CD4-positive, alpha-beta T cell treated with Interleukin-17A for 1 hour (primary cell): ENCODE measurements around the gene SLK.

Experiments used
- DNase-seq: peaks from one replicate; pipeline ENCODE4 v3.0.0-alpha.2; 2020

Gene SLK

DNA sequence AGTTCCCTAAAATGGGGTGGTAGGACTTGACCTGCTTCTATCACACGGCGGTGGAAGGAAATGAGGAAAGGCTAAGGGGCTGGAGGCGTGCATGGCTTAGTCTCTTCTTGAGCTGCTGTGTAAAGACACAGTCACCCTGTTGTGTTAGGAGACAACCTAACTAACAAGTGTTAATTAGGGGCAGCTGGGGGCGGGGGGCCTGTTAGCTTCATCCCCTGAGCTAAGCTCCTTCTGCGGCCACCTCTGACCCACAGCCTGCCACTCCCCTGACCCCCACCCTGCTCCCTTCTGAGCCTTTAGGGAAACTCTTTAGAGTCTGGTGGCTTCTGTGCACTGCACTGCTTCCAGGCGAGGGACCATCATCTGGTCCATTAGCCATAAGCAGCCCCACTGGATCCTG is 90.8 kb downstream of the SLK start:
- no peak for DNase-seq

DNA sequence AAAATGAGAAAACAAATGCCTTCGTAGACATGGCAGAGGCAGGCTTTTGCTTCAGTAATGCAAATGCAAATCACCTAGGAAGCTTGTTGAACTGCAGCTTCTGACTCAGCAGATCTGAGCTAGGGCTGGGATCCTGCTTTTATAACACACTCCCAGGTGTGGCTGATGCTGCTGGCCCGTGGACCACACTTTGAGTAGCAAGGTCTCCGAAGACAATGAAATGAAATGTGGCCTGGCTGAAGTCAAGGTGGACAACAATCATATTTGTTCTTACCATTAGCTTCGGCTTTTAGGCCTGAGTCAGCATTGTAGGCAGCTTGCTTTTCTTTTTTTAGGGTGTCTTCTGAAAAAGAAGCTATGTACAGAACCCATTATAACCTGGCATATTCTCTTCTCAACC is 92.4 kb downstream of the SLK start:
- DNase-seq = no peak

DNA sequence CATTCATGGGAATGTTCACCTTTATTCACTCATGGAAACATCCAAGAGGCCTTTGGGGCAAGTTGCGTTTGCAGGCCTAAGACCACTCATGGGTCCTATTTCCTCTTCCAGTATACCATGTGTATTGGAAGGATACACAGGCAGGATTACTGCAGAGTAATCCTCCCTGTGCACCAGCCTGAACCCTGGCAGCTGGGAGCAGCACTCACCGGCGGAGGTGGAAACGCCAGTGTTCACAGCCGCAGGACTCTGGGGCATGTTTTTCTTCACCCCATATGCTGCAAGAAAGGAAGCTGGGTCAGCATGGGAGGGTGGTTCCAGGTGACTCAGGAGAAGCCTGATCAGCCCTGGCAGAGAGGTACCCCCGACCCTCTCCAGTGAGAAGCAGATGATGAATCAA is 94.3 kb downstream of the SLK start:
- DNase-seq = no peak

DNA sequence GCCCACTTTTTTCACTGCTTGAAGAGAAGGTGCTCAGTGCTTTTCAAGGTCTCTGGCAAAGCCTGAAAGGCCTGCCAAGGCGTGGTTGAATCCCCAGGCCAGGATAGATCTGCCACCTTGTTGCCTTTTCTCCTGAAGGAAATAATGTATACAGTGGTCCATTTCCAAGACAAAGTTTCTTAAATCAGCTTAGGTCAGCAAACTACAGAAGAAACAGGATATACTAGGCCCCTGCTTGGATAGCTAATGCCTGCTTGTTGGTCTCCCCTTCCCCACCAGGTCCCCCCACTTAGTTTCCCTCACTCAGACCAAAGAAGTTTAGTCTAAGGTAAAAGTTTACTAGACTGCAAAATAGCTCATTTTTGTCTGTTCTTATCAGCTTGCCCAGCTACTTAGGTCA is 98.8 kb downstream of the SLK start:
- DNase-seq = no peak

DNA sequence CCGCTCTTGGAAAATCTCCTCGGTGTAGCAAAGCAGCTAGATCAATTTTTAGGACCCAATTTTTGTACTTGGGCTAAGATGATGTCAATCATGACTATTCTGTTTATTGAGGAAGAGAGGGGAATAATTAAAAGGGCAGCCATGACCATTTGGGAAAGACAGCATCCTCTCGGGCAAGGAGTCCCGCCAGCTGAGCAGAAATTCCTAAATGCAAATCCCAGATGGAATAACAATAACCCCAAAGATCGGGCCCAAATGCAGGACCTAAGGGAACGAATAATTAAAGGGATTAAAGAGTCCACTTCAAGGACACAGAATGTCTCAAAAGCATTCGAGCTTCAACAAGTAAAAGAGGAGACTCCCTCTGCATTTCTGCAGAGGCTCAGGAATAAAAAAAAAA is 100.0 kb downstream of the SLK start:
- DNase-seq = no peak

DNA sequence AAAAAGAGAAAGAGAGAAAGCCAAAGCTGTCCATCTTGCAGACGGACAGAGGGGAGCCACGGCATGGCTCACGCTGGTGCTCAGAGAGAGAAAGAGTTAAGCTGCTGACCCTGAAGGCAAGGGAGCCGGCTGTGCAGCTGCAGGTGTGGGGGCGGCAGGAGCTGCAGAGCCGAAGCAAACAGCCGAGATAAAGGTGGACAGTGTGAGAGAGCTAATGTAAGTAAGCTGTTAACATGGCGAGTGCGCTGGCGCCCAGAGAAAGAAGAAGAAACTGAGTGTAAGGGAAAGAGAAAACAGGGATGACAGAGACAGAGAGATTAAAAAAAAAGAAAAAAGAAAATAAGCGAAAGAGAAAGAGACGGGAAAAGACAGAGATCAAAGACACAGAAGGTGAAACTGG is 100.6 kb downstream of the SLK start:
- no peak for DNase-seq

DNA sequence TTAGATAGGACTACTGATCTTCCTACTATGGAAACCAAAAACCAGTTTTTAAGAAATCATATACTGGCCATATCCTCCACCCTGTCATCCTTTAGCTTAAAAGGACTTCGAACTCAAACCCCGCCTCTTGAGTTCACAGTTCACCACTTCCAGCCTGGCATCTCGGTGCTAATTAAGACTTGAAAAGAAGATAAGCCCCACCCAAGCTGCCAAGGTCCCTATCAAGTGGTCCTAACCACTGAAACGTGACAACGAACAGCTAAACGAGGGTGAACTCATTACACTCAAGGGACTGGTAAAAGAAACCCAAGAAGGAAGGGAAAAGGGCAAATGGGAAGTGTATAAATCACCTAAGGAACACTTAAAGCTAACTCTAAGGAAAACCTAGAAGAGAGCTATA is 102.7 kb downstream of the SLK start:
- DNase-seq = no peak

DNA sequence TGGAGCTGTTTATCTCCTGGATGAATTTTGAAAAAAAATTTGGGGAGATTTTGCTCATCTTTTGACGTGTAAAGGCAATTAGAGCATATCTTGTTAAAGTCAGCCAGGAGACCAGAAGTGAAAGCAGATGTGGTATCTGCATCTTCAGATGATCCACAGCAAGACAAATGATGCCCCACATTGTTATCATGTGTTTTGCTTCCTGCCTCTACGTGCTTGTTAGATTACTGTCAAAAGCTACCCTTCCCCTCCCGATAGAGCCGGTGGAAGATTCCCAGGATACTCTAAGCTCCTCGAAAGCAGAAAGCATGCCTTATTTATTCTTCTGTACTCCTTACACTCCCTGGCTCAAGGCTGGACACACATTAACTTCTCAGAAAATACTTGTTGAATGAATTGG is 105.8 kb downstream of the SLK start:
- DNase-seq = no peak

DNA sequence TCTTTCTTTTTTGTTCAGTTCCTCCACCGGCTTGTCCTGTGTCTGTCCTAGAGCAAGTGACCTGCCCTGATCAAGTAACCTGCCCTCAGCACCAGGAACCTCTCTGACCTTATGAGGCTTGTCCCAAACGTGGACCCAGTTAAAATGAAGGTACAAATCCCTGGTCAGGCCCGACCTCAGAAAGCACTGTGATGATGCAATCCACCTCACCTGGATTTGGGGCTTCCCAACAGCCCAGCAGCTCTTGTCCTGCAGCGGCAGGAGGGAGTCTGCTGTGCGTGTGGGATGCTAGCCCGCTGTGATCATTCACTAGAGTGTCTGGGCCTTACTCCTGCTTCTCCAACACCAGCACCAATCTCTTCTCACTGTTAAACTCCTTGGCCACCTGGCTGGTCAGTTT is 107.6 kb downstream of the SLK start:
- no peak for DNase-seq

DNA sequence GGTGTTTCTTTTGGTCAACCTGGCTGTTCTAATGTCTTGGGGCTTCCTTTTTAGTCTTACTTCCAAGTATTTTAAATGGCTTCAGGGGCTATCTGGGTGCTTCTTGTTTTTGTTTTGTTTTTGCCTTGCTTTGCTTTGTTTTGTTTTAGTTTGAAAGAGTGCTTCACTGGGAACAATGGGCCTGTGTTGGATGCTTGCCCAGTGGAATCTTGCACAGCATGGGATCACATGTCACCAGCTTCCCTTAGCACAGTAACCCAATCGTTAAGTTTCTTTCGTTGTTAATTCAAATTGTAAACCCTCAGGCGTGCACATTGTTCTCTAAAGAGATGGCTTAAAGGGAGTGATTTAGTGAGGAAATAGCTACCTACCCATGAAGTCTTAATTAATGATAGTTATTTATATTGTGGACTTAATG is 109.8 kb downstream of the SLK start:
- DNase-seq = no peak

DNA sequence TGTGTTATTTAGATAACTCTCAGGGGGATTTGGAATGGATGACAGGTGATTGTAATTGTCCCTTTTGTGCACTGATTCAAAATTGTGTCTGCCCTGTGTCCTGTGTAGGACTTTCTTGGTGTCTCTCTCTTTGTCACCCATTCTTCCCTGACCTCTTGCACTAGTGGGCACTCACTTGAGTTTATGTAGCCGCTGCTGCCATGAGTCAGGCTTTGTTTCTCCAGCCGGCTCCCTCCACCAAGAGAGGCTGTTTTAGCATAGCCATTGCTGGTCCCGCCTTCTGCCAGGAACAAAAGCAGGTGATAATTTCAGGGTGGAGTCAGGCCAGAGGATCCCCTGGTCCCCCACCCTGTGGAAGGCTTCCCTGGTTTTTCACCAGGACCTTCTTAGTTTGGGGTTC is 110.3 kb downstream of the SLK start:
- DNase-seq = no peak

DNA sequence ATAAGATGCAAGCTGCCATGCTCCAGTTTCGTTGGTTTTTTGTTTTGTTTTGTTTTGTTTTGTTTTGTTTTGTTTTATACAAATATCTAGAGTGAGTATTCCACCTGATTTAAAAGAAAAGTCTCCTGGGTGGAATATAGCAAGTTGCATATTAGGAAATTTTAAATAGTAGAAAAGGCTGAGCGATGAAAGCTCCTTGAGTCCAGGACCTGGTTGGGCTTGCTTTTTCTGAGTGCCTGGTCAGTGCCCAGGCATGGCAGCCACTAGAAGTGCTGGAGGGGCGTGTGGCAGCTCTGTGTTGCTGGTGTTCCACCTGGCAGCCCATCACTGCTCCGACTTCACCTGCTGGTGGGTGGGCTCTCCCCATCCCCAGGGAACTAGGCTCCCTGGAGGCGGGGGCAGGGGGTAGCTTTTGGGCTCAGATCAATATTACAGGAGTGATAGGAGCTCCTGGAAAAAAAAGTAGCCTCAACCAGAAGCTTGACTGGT is 110.8 kb downstream of the SLK start:
- DNase-seq = no peak
